Neural cell (in vitro differentiated cells): ENCODE measurements around the gene BRD7.

Experiments used
- CTCF ChIP-seq: fragments of 450-650 bp; IDR thresholded peaks from 2 replicates; pipeline ENCODE4 v1.5.1; 2014; ENCODE audit warnings: antibody characterized with exemption, mild to moderate bottlenecking, moderate library complexity; ENCODE audit not compliant: poor library complexity, severe bottlenecking
- EZH2 ChIP-seq: fragments of 200-600, 300-800 bp; shearing (Covaris generic), sonication (generic); IDR thresholded peaks from 2 replicates; pipeline ENCODE4 v1.6.1; 2014; ENCODE audit warnings: antibody characterized with exemption, low read length, borderline replicate concordance, mild to moderate bottlenecking; ENCODE audit not compliant: insufficient read depth, poor library complexity, severe bottlenecking
- REST ChIP-seq: IDR thresholded peaks from 2 replicates; pipeline ENCODE4 v1.6.1; 2012; ENCODE audit warnings: borderline replicate concordance

GRCh38 chr16:50368410-50369132 is at the start of gene BRD7:
- no peak for TF ChIP-seq CTCF
- no peak for TF ChIP-seq EZH2
- no peak for TF ChIP-seq REST
